ENCODE results near the gene ACKR2.

GRCh38 chr3:42853739-42854302, 44.6 kb downstream of the ACKR2 start:
- TF ChIP-seq POLR2A (IDR thresholded peaks at IDR 0.05) (no peak), CTCF (IDR thresholded peaks at IDR 0.05) (no peak)

Measured in testis (tissue), 2 donors.